Large intestine (tissue), 3 donors: ENCODE measurements around the gene NDUFB1. TPM values are rescaled to one million over a fixed set of nuclear protein-coding genes. Genes with fewer than 3 reads are reported as not detected.

ENCODE experiments used
- DNase-seq, 2 donors: peaks; one replicate each; pipeline versions ENCODE4 v3.0.0 to v3.0.0-alpha.2; 2013
- H3K27ac ChIP-seq: one replicate; pipeline ENCODE4 v1.5.1; 2013; ENCODE audit warnings: low read length
- H3K27me3 ChIP-seq: 2 replicates; pipeline ENCODE4 v1.6.1; 2013; ENCODE audit warnings: low read length; ENCODE audit not compliant: control insufficient read depth, insufficient read depth
- H3K36me3 ChIP-seq: 2 replicates; pipeline ENCODE4 v1.6.1; 2013; ENCODE audit warnings: low read length; ENCODE audit not compliant: control insufficient read depth, insufficient read depth
- H3K4me1 ChIP-seq: one replicate; pipeline ENCODE4 v1.6.1; 2013; ENCODE audit warnings: low read length; ENCODE audit not compliant: control insufficient read depth, insufficient read depth
- H3K4me3 ChIP-seq: one replicate; pipeline ENCODE4 v1.5.1; 2013; ENCODE audit warnings: low read length
- H3K9me3 ChIP-seq: one replicate; pipeline ENCODE4 v1.6.1; 2013; ENCODE audit warnings: mild to moderate bottlenecking, low read depth, low read length, moderate library complexity; ENCODE audit not compliant: control insufficient read depth
- WGBS: methylation state at CpG from one replicate; pipeline ENCODE4 v1.1.5; 2013; ENCODE audit warnings: low lambda C conversion rate; ENCODE audit not compliant: insufficient coverage; 5-methylcytosine and 5-hydroxymethylcytosine counted together
- polyA plus RNA-seq: library from polyadenylated mRNA; unstranded; fragments of 120-200 nt; gene quantifications from one replicate; pipeline ENCODE4 v1.2.1, GENCODE V29; 2013

NDUFB1 gene
- polyA plus RNA-seq, 1 donor: 246 TPM

- H3K36me3 ChIP-seq: peaks cover 57% of the 10 kb centered on the region
- H3K27ac ChIP-seq: no peak overlapping the region
- H3K4me3 ChIP-seq: no peak overlapping the region
- no peaks in the 10 kb centered on the region for H3K27me3 ChIP-seq
- H3K4me1 ChIP-seq: no peaks in the 10 kb centered on the region
- H3K9me3 ChIP-seq: no peaks in the 10 kb centered on the region
- WGBS: no CpG with 5 or more reads among the region's 4 CpGs
- no peak for DNase-seq
Observed at GRCh38 chr14:92143309-92143708, 21.8 kb upstream of the NDUFB1 start.

GRCh38 chr14:92135269-92135668 is 13.8 kb upstream of the NDUFB1 start:
- Histone ChIP-seq H3K4me1 (no peaks in the 10 kb centered on the region), H3K27ac (no peak overlapping the region), H3K4me3 (no peak overlapping the region), H3K36me3 (peaks cover 34% of the 10 kb centered on the region), H3K27me3 (no peaks in the 10 kb centered on the region), H3K9me3 (no peaks in the 10 kb centered on the region)
- DNase-seq: peak; percentile 11 to 41
- 75% methylated on average over 1 of the region's 1 CpG for WGBS

GRCh38 chr14:92134456-92134855 is 12.9 kb upstream of the NDUFB1 start:
- Histone ChIP-seq H3K4me1 (no peaks in the 10 kb centered on the region), H3K9me3 (no peaks in the 10 kb centered on the region), H3K4me3 (no peak overlapping the region), H3K27ac (no peak overlapping the region), H3K27me3 (no peaks in the 10 kb centered on the region), H3K36me3 (peaks cover 39% of the 10 kb centered on the region)
- no peak for DNase-seq
- WGBS: 43% methylated on average over 1 of the region's 1 CpG

DNA sequence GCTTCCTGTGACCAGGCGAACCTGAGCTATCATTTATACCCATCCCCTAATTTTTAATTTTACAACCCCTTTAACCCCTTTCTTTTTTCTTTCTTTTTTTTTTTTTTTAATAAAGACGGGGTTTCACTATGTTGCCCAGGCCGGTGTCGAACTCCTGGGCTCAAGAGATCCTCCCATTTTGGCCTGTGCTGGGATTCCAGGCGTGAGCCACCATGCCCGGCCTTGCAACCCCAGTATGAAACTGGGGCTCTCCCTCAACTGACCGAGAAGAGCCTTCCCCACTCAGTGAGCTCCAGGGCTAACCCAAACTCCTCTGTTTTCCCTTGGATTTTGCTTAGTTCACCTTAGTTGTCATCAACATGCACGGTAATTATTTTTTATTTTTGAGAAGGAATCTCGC is 1.3 kb upstream of the NDUFB1 start:
- Histone ChIP-seq H3K4me3 (peak overlapping the region; percentile 97), H3K36me3 (peaks cover 15% of the 10 kb centered on the region), H3K9me3 (no peaks in the 10 kb centered on the region), H3K27ac (no peak overlapping the region), H3K27me3 (no peaks in the 10 kb centered on the region), H3K4me1 (peaks cover 5% of the 10 kb centered on the region)
- 11% methylated on average over 1 of the region's 9 CpGs for WGBS
- DNase-seq: no peak

DNA sequence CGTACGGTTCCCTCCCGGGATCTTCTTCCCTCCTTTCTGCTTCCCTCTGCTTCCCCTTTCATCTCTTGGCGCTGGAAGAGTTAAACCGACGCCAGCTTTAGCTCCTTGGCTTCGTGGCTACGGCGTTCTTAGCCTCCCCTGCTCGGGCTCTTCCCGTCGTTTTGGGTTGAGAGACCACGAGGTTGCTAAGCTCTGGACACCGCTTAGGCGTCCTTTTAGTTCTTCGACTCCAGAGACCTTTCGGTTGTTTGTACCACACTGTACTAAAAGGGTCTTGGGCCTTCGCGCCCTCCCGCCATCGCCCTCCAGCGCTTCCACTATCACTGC is 808 bp upstream of the NDUFB1 start:
- Histone ChIP-seq H3K4me3 (peak overlapping the region; percentile 97), H3K27ac (peak overlapping the region; percentile 85), H3K36me3 (peaks cover 11% of the 10 kb centered on the region), H3K4me1 (peaks cover 5% of the 10 kb centered on the region), H3K27me3 (no peaks in the 10 kb centered on the region), H3K9me3 (no peaks in the 10 kb centered on the region)
- DNase-seq: no peak
- WGBS: no CpG with 5 or more reads among the region's 22 CpGs

- Histone ChIP-seq H3K27me3 (no peaks in the 10 kb centered on the region), H3K9me3 (no peaks in the 10 kb centered on the region), H3K36me3 (peaks cover 8% of the 10 kb centered on the region), H3K4me1 (peaks cover 5% of the 10 kb centered on the region), H3K27ac (peak overlapping the region; percentile 85), H3K4me3 (peak overlapping the region; percentile 97)
- DNase-seq: peak in 1 of 2 donors; percentile 9
- WGBS: no CpG with 5 or more reads among the region's 36 CpGs
Observed at GRCh38 chr14:92121207-92121669, 268 bp downstream of the NDUFB1 start.

DNA sequence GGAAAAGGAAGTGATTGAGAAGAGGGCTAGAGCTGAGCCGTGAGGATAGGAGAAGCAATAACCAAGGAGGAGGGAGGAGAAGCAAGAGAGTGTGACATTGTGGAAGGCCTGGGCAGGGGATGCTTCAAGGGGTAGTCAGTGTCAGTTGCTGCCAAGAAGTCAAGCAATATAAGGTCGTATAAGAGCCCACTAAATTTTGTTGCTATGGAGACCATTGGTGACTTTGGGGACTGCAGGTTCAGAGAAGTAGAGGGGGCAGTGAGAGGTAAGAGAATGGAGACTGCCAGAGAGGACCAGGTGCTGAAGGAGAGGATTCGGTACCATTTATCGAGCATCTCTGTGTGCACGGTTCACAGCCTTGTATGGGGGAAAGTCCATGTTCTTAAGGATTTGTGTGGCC is 12.0 kb downstream of the NDUFB1 start:
- DNase-seq: no peak
- H3K36me3 ChIP-seq: no peaks in the 10 kb centered on the region
- no peaks in the 10 kb centered on the region for H3K27me3 ChIP-seq
- peaks cover 3% of the 10 kb centered on the region for H3K4me1 ChIP-seq
- no peaks in the 10 kb centered on the region for H3K9me3 ChIP-seq
- no peak overlapping the region for H3K4me3 ChIP-seq
- 79% methylated on average over 3 of the region's 5 CpGs for WGBS
- no peak overlapping the region for H3K27ac ChIP-seq

DNA sequence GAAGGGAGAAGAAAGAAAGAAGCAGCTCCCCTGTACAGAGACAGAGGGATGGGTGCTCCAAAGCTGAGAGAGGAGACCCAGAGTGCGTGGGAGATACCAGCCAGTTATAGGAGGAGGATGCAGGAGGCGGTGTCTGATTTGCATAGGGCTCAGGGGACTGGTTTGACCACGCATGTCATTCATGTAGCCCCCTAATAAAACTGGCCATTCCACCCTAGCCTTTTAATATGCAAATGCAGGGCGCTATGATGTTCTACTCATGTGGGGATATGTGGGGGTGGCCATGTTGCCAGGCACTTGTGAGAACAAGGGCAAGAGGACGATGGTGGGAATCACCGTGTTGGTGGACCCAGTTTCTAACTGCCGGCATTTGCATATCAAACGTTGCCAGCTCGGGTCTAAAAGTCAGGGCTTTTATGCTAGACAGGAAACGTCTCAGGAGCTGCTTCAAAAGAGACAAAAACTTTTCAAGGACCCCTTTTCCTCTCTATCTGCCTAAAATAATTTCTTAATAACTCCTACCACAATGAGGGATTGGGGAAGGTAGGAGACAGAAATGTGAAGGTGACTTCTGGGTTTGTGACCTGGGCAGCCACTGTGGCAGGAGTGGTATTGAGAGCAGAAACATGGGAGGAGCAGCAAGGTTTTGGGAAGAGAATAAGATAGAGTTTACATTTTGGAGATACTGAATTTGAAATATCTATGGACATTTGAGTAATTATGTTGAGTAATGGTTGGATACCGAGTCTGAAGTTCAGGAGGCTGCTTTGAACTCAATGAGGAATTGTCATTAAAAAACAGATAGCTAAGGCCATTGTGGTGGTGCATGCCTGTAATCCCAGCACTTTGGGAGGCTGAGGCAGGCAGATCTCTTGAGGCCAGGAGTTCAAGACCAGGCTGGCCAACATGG is 12.9 kb downstream of the NDUFB1 start:
- H3K9me3 ChIP-seq: no peaks in the 10 kb centered on the region
- no peaks in the 10 kb centered on the region for H3K36me3 ChIP-seq
- no peaks in the 10 kb centered on the region for H3K27me3 ChIP-seq
- H3K4me1 ChIP-seq: peaks cover 3% of the 10 kb centered on the region
- whole genome bisulfite sequencing: no CpG with 5 or more reads among the region's 11 CpGs
- peak in 1 of 2 donors; percentile 14 for DNase-seq
- H3K4me3 ChIP-seq: no peak overlapping the region
- H3K27ac ChIP-seq: no peak overlapping the region

DNA sequence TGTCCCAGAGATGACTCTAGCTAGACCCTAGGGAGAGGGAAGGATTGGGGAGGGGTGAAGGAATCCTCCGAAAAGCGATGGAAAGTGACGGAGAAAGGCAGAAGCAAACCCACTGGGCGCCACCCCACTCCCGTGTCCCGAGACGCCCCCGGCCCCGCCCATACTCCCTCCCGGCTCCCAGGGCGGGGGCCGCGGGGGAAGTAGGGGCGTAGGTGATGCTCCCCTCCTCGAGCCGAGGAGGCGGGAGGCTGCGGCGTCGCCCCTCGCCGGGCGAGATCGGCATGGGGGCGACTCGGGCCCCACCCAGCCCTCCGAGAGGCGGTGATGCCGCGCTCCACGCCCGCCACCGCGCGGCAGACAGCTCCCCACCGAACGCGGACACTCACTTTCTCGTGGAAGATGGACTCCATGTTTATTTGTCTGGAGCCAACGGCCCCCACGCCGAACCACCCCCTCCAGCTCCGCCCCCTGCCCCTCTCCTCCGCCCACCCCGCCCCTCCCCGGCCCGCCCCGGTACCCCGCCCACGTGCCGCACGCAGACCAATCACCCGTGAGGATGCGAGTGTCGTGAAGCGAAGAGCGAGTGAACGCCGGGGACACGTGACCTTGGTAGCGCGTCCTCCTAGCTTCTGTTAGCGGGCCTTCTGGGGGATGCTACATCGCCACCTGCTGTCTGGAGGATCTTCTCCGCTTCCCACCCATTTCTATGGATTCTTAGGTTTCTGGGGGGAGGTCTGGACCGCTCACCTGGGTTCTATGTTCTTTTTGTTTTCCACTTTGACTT is 15.2 kb downstream of the NDUFB1 start, which contains the start of gene ATXN3:
Gene ATXN3, minus strand, starts transcription at position 440 of the 784 bp plus-strand sequence. Its CDS starts 30 bp downstream, at position 410.
- peaks cover 3% of the 10 kb centered on the region for H3K4me1 ChIP-seq
- peak; percentile 97 to 98 for DNase-seq
- peak within 1 kb of the TSS; percentile 86 for H3K27ac ChIP-seq
- WGBS: no CpG with 5 or more reads among the region's 66 CpGs
- no peaks in the 10 kb centered on the region for H3K9me3 ChIP-seq
- no peaks in the 10 kb centered on the region for H3K36me3 ChIP-seq
- H3K4me3 ChIP-seq: peak within 1 kb of the TSS; percentile 89
- no peaks in the 10 kb centered on the region for H3K27me3 ChIP-seq

- Histone ChIP-seq H3K27ac (peak overlapping the region; percentile 86), H3K9me3 (no peaks in the 10 kb centered on the region), H3K4me1 (peaks cover 3% of the 10 kb centered on the region), H3K27me3 (no peaks in the 10 kb centered on the region), H3K4me3 (peak overlapping the region; percentile 89), H3K36me3 (no peaks in the 10 kb centered on the region)
- no peak for DNase-seq
- WGBS: no CpG with 5 or more reads among the region's 10 CpGs
Observed at GRCh38 chr14:92105893-92106142, 15.7 kb downstream of the NDUFB1 start.
